ENCODE results near the gene PGBD5.

DNA sequence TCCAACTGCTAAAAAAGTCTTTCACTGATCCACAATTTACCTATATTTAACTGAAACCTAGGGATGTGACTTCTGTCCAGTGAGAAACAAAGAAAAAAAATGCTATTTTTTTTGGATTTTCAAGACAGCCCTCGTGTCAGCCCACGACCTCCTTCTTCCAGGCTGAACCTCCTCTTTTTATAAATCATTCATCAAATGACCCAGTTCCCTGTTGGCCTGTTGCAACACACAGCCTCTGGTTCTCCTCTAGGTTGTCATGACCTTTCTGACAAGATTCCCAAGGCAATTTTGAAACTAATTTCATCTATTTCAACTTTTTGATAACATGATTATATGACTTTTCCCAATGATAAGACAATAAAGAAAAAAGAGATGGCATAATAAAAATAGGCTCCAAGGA is 74.6 kb downstream of the PGBD5 start:
- TF ChIP-seq, protein P1, sequence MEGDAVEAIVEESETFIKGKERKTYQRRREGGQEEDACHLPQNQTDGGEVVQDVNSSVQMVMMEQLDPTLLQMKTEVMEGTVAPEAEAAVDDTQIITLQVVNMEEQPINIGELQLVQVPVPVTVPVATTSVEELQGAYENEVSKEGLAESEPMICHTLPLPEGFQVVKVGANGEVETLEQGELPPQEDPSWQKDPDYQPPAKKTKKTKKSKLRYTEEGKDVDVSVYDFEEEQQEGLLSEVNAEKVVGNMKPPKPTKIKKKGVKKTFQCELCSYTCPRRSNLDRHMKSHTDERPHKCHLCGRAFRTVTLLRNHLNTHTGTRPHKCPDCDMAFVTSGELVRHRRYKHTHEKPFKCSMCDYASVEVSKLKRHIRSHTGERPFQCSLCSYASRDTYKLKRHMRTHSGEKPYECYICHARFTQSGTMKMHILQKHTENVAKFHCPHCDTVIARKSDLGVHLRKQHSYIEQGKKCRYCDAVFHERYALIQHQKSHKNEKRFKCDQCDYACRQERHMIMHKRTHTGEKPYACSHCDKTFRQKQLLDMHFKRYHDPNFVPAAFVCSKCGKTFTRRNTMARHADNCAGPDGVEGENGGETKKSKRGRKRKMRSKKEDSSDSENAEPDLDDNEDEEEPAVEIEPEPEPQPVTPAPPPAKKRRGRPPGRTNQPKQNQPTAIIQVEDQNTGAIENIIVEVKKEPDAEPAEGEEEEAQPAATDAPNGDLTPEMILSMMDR (IDR thresholded peaks at IDR 0.05 in 4 of 5, conservative IDR thresholded peaks at IDR 0.05 in 1 of 5), result no peak
- no peak for TF ChIP-seq POLR2A (IDR thresholded peaks at IDR 0.05)
